Measurements from ENCODE around the gene LAIR2. TPM values are rescaled to one million over a fixed set of nuclear protein-coding genes. Genes with fewer than 3 reads are reported as not detected.

Gene LAIR2
- total and polyA plus RNA-seq, 2 of the 13 experiments (the other 11 are each of a cell fraction or from before 2014, with no cell fraction given): 1.3 to 1.9 TPM

DNA sequence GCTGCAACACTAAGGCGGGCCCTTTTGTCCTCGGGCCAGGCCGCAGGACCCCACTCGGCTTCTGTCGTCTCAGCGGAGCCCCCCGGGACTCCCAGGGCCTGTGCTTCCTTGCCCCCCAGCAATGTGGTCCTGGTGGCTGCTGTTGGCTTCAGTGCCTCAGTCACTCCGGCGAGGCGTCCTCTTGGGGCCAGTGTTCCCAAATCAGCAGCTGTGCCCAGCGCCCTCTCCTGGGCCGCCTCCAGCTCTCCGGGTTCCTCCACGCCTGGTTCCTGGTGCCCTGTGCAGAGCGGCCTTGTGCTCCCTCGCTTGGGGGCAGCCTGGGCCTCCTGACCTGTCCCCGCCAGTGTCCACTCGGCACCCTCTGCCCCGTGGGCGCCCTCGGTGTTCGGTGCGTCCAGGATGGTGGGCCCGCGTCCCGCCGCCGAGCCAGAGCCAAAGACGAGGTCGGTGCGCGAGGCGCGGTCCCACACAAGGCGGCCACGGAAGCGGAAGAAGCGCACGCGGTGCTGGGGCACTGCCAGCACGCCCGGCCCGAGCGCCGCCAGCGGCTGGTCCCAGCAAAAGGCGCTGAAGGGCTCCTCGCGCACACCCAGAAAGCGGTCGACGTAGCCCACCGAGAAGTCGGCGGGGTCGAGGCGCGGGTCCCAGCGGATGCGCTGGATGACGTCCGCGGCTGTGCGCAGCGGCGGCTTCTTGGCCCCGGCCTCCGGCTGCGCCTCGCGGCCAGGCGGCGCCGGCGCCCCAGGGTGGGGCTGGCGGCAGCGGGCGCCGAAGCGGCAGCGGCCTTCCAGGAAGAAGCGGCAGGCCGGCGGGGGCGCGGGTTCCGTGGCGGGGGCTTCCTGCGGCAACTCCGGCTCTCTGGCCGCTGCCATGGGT, 39.7 kb upstream of the LAIR2 start (continued):
- TF ChIP-seq ZNF432 (CRISPR knock-in tag; IDR thresholded peaks at IDR 0.05; ENCODE audit: borderline replicate concordance) (no peak), BHLHE40 (IDR thresholded peaks at IDR 0.05; ENCODE audit: low read length) (no peak), ZNF747 (CRISPR knock-in tag; IDR thresholded peaks at IDR 0.05; ENCODE audit: borderline replicate concordance) (peak; percentile 79), AHR (CRISPR knock-in tag; IDR thresholded peaks at IDR 0.05) (no peak), SPEN (CRISPR knock-in tag; IDR thresholded peaks at IDR 0.05; ENCODE audit: low read depth) (peak; percentile 23), SP5 (CRISPR knock-in tag; IDR thresholded peaks at IDR 0.05; ENCODE audit: borderline replicate concordance, low read depth) (no peak), GATA4 (IDR thresholded peaks at IDR 0.05; ENCODE audit: borderline replicate concordance, low read depth) (no peak), NR1H2 (CRISPR knock-in tag; IDR thresholded peaks at IDR 0.05; ENCODE audit: borderline replicate concordance, low read depth) (0 out of 2 replicates have a peak, but pooled peaks have one; percentile 35), ZNF17 (CRISPR knock-in tag; IDR thresholded peaks at IDR 0.05) (no peak), YY1 (IDR thresholded peaks at IDR 0.05; ENCODE audit: insufficient read depth, insufficient replicate concordance, low read depth, low read length) (no peak), GTF3A (CRISPR knock-in tag; conservative IDR thresholded peaks at IDR 0.05) (no peak), KLF12 (CRISPR knock-in tag; IDR thresholded peaks at IDR 0.05; ENCODE audit: borderline replicate concordance) (no peak; the same call in 1 of the 2 replicates), NFRKB (IDR thresholded peaks at IDR 0.05) (no peak), ZNF20 (CRISPR knock-in tag; IDR thresholded peaks at IDR 0.05) (no peak), SOX13 (IDR thresholded peaks at IDR 0.05) (no peak), SOX13 (CRISPR knock-in tag; conservative IDR thresholded peaks at IDR 0.05 in 1 of 2, IDR thresholded peaks at IDR 0.05 in 1 of 2) (no peak; a peak in 1 of 4 replicates), ZNF883 (CRISPR knock-in tag; IDR thresholded peaks at IDR 0.05; ENCODE audit: not compliant biosample characterization) (peak; percentile 89), PCBP1 (IDR thresholded peaks at IDR 0.05; ENCODE audit: borderline replicate concordance, low read depth, low read length) (no peak; the same call in 1 of the 2 replicates), EED (CRISPR knock-in tag; IDR thresholded peaks at IDR 0.05) (peak; percentile 34; the same call in 1 of the 2 replicates)
- TF ChIP-seq, protein P1, sequence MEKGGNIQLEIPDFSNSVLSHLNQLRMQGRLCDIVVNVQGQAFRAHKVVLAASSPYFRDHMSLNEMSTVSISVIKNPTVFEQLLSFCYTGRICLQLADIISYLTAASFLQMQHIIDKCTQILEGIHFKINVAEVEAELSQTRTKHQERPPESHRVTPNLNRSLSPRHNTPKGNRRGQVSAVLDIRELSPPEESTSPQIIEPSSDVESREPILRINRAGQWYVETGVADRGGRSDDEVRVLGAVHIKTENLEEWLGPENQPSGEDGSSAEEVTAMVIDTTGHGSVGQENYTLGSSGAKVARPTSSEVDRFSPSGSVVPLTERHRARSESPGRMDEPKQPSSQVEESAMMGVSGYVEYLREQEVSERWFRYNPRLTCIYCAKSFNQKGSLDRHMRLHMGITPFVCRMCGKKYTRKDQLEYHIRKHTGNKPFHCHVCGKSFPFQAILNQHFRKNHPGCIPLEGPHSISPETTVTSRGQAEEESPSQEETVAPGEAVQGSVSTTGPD (CRISPR knock-in tag; IDR thresholded peaks at IDR 0.05): no peak
- TF ChIP-seq, protein P2, sequence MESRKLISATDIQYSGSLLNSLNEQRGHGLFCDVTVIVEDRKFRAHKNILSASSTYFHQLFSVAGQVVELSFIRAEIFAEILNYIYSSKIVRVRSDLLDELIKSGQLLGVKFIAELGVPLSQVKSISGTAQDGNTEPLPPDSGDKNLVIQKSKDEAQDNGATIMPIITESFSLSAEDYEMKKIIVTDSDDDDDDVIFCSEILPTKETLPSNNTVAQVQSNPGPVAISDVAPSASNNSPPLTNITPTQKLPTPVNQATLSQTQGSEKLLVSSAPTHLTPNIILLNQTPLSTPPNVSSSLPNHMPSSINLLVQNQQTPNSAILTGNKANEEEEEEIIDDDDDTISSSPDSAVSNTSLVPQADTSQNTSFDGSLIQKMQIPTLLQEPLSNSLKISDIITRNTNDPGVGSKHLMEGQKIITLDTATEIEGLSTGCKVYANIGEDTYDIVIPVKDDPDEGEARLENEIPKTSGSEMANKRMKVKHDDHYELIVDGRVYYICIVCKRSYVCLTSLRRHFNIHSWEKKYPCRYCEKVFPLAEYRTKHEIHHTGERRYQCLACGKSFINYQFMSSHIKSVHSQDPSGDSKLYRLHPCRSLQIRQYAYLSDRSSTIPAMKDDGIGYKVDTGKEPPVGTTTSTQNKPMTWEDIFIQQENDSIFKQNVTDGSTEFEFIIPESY (CRISPR knock-in tag; IDR thresholded peaks at IDR 0.05): no peak
- TF ChIP-seq, protein P3, sequence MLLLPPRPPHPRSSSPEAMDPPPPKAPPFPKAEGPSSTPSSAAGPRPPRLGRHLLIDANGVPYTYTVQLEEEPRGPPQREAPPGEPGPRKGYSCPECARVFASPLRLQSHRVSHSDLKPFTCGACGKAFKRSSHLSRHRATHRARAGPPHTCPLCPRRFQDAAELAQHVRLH (CRISPR knock-in tag; IDR thresholded peaks at IDR 0.05; ENCODE audit: borderline replicate concordance, low read depth): peak; percentile 55; the same call in 1 of the 2 replicates
- TF ChIP-seq, protein P4, sequence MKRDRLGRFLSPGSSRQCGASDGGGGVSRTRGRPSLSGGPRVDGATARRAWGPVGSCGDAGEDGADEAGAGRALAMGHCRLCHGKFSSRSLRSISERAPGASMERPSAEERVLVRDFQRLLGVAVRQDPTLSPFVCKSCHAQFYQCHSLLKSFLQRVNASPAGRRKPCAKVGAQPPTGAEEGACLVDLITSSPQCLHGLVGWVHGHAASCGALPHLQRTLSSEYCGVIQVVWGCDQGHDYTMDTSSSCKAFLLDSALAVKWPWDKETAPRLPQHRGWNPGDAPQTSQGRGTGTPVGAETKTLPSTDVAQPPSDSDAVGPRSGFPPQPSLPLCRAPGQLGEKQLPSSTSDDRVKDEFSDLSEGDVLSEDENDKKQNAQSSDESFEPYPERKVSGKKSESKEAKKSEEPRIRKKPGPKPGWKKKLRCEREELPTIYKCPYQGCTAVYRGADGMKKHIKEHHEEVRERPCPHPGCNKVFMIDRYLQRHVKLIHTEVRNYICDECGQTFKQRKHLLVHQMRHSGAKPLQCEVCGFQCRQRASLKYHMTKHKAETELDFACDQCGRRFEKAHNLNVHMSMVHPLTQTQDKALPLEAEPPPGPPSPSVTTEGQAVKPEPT (CRISPR knock-in tag; IDR thresholded peaks at IDR 0.05; ENCODE audit: low read depth): no peak
